IPS DF 4.7 (cell line): ENCODE measurements around the gene GATAD1.
"Not testable (repeated sequence)": the region's sequence is repeated elsewhere in the genome, so short reads cannot be mapped to it uniquely, and the experiment has no call there.

ENCODE experiments used
- DNase-seq: peaks from one replicate; pipeline ENCODE4 v3.0.0-alpha.2; 2013; ENCODE audit warnings: low spot score; ENCODE audit errors: extremely low read depth

GATAD1 gene

DNA sequence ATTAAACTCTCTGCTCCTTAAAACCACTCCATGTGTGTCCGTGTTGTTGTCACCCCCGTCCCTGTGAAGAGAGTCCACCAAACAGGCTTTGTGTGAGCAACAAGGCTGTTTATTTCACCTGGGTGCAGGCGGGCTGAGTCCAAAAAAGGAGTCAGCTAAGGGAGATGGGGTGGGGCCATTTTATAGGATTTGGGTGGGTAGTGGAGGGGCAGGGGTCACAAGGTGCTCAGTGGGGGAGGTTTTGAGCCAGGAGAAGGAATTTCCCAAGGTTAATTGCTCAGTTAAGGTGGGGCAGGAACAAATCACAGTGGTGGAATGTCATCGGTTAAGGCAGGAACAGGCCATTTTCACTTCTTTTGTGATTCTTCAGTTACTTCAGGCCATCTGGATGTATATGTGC is 31.9 kb downstream of the GATAD1 start:
- not testable (repeated sequence) for DNase-seq

DNA sequence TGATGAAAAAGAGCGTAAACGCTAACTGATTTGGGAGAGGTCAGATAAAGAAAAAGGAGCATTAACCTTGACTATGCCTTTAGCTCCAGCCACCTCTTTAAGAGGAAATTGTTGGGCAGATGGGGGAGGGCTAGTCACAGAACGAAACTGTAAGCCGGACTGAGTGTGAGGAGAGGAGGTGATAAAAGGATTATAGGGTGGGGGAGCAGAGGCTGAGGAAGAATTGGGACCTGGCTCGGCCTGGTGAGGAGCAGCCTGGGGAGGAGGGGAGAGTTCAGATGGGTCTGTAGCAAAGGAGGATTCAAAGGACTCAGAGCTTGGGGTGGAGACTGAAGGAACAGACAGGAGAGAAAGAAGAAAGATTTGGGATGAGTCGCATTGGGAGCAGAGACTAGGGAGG is 36.3 kb downstream of the GATAD1 start:
- DNase-seq = not testable (repeated sequence)

DNA sequence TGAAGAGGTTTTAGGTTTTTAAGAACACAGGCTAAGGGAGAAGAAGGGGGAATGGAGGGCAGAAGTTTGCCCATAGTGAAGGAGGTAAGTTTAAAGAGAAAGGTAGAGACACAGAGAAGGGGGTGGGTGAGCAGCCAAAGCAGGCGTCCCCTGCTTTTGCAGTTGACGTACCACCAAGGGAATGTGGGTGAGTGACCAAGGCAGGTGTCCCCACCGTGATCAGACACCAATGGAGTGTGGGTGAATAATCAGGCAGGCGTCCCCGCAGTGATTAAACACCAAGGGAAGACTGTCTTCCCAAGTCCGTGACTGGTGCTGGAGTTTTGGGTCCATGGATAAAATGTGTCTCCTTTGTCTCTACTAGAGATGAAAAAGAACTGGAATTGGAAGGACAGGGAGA is 36.9 kb downstream of the GATAD1 start:
- DNase-seq = not testable (repeated sequence)

DNA sequence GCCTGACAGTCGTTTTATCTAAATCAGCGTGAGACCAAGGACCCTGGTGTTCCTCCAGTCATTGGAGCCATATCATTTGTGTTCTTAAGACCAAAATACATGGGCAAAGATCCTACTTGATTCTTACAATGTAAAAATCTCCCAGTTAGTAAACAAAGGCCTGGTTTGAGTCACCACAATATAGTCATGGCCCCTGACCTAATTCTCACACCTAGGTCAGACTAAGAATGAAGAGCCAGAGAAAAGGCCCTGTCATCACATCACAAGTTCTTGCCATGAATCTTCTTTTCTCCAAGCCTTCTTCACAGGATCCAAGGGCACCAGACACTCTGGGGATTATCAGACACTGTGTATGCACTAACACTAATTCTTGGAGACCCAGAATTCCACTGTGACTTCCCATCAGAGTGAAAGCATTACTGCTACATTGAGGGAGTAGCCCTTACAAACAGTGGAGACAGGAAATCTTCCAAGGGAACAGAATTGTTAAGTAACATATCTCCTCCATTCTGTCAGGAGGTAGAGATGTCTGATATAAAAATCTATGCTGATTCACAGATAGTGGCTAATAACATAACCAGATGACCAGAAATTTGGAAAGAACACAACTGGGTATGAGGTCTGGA is 38.1 kb downstream of the GATAD1 start:
- no peak for DNase-seq

DNA sequence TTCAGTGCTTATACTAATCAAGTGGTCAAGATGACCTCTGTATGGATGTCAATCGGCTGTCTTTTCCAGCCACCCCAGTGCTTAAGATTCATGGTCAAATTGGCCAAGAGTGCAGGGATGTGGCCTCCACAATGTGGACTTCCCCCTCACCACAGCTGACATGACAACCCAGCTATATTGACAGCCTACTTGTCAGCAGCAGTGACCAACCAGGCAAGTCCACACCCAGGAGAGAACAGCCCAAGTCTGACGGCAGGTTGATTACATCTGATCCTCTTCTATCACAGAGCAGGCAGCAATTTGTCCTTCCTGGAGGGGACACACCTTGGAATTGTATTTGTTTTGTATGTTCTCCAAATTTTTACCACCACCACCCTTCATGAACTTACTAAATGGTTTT is 38.7 kb downstream of the GATAD1 start:
- DNase-seq = no peak

DNA sequence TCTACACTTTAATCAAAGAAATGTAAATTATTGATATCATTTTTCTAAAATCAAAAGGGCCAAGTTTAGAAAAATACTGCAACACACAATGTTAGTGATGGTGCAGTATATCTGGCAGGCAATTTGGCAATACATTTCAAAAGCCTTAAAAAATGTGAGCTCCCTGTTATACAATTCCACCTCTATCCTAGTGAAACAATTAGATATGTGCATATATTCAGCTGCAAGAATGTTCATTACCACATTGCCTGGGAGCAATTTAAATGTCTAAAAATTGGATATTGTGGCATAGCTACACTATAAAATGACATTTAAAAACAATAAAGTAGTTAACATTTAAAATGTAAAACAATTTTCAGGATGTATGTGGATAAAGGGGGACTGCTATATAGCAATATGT is 40.5 kb downstream of the GATAD1 start:
- DNase-seq = no peak

DNA sequence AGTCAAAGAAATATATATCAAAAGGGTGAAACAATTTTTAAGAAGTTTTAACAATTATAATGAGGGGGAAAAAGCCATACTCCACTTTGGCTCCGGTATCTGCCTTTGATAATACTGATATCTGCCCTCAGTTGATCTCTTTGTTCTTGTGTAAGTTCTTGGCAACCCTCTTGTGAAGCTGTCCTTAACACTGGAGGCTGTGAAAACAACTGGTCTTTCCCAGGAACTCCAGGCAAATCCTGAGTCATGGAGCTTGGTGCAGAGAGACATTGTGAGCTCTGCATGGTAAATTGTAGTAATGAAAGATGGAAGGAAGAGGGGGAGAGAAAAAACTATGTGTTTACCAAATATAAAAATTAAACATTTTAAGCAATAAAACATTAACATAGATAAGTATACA is 42.4 kb downstream of the GATAD1 start:
- no peak for DNase-seq

DNA sequence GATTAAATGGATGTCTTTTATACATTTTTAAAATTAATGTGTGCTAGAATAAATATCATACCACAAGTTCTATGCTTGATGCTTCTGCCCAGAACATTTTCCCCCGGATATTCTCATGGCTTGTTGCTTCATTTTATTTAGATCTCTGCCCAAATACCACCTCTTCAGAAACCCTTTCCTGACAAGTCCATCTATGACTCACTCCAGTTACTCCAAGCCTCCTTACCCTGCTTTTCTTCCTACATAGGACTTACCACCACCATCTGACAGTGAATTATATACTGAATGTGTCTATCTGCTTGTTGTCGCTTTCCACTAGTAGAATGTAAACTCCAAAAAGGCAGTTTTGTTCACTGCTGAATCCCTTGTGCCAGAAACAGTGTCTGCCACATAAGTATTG is 49.6 kb downstream of the GATAD1 start:
- no peak for DNase-seq

DNA sequence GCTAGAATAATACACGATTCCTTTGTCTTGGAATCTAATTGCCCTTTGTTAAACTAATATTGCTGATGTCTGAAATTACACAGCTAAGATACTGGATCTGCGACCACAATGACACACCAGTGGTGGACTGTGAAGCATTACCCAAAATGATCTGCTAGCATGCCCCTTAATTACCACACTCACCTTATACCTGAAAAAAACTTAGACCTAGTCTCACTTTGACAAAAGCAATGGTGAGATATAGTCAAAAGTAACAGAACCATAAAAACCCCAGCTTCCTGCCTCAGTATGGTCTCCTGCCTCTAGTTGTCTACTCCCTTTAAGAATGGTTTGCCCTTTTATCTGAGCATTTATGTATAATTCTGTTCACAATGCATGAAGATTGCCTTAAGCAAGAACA is 51.3 kb downstream of the GATAD1 start:
- no peak for DNase-seq

DNA sequence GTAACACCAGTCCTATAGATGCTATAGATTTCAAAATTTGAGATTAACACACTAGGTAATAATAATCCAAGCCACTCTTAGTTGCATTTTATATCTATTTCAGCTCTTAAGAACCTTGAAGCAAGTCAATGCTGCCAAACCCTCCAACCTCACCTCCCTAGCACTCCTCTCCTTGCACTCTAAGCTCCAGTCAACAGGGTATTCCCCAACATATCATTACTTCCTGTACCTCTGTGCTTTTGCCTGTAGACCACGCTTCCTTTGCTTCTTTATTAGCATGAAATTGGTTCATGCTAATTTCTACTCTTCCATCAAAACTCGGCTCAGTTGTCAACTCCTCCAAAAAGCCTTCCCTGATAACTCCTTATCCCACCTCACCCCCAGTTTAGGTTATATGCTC is 56.5 kb downstream of the GATAD1 start:
- DNase-seq = no peak

DNA sequence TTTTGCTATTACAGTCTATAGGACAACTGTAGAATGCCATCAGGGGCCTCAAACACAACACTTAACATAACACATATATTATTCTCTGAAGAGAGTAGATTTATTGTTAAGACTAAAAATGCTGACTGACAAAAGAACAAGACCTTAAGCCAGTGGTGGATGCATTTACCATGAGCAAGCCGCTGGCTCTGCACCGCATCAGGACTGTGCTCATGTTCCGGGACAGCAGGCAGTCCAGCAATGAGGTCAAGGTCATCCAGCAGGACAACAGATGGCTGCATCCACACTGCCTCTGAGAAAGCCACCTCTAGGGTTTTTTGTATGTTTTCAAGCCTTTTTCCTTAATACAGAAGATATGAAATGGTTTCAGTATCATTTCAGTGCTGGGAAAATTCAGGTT is 57.3 kb downstream of the GATAD1 start:
- no peak for DNase-seq

DNA sequence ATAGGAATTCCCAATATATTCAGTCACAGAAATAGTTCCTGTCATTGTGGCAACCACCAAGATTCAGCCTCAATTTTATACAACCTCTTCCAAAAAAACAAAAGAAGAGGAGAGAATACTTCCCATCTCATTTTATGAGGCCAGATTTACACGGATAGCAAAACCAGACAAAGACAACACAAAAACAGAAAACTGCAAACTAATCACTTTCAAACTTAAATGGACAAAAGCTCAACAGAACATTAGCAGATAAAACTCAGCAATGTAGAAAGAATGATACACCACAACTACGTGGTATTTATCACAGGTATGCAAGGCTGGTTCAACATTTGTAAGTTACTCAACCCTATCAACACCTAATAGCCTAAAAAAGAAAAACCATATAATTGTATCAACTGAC is 59.1 kb downstream of the GATAD1 start:
- no peak for DNase-seq

DNA sequence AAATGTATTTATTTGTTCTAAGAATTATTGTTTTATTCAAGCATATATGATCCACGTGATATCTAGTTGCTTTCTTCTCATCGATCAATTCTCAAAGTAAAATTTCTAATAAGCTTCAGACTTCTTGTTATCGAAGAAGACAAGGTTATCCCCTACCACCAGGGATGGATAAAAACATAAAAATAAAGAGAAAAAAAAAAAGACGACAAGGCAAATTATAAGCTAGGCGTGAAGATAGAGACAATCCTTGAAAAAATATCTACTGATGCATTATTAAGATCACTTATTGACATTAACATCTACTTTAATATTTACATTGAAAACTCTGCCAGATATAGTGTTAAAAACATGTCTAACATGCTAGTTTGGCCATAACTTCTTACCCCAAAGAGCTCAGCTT is 61.7 kb downstream of the GATAD1 start:
- DNase-seq = no peak
